Measurements from ENCODE around the gene ASB10. TPM values are rescaled to one million over a fixed set of nuclear protein-coding genes. Genes with fewer than 3 reads are reported as not detected.

The ASB10 gene, protein sequence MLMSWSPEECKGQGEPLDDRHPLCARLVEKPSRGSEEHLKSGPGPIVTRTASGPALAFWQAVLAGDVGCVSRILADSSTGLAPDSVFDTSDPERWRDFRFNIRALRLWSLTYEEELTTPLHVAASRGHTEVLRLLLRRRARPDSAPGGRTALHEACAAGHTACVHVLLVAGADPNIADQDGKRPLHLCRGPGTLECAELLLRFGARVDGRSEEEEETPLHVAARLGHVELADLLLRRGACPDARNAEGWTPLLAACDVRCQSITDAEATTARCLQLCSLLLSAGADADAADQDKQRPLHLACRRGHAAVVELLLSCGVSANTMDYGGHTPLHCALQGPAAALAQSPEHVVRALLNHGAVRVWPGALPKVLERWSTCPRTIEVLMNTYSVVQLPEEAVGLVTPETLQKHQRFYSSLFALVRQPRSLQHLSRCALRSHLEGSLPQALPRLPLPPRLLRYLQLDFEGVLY
- 46.1 TPM for total RNA-seq
- long read RNA-seq, transcript ASB10-202 (6 exons, 1,738 nt), result major isoform, 59 of 129 reads
- long read RNA-seq, transcript ASB10-204 (6 exons, 1,694 nt), result minor isoform, 39 of 129 reads
- long read RNA-seq, partial matches to known transcripts, result 20 of 129 reads
- long read RNA-seq, other reads (novel, unspliced or antisense), result 11 of 129 reads

DNA sequence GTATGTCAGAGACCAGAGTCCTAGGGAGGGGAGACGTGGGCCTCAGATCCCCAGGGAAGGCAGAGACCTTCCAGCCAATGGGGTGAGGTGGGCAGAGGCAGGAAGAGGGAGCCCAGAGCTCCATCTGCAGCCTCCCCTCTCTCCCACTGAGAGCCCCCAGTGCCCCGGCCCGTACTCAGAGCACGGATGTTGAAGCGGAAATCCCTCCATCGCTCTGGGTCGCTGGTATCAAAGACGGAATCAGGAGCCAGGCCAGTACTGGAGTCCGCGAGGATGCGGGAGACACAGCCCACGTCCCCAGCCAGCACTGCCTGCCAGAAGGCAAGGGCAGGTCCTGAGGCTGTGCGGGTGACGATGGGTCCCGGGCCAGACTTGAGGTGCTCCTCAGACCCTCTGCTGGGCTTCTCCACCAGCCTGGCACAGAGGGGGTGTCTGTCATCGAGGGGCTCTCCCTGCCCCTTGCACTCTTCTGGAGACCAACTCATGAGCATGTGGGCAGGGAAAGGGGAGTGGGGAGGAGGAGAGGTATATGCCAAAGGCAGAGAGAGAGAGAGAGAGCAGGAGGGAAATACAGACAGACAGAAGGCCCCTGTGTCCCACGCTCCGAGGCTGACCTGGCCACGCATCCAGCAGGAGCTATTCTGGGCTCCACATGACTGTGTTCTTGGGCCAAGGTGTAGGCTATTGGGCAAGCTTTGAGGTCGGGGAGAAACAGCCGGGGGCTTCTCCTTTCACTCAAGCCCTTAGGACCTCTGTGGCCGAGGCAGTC, at the start of gene ASB10:
ASB10 (minus strand) TSS at position 611 of the 769 bp plus-strand sequence; CDS start at position 491, 120 bp downstream.
- peak; percentile 88 for ATAC-seq
- intact Hi-C loops (cut with micrococcal nuclease), result no loop called here
- DNase-seq, result peak; percentile 73

DNA sequence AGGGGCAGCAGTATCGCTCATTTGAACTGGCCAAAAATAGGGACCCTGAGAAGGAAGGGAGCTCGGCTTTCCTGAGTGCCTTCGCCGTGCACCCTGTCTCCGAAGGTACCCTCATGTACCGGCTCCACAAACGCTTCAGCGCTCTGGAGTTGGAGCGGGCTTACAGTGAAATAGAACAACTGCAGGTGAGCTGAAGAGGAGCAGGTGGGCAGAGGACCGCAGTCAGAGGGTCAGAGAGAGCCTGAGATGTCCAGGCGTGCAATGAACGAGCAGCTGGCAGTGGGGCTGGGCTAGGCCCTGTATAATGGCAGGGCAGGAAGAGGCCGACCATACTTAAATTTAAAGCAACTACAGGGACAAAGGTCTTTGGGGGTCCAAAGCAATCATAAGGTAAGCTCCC, 49.4 kb upstream of the ASB10 start:
- ATAC-seq, result no peak
- intact Hi-C loops (cut with micrococcal nuclease), result no loop called here
- DNase-seq, result no peak

DNA sequence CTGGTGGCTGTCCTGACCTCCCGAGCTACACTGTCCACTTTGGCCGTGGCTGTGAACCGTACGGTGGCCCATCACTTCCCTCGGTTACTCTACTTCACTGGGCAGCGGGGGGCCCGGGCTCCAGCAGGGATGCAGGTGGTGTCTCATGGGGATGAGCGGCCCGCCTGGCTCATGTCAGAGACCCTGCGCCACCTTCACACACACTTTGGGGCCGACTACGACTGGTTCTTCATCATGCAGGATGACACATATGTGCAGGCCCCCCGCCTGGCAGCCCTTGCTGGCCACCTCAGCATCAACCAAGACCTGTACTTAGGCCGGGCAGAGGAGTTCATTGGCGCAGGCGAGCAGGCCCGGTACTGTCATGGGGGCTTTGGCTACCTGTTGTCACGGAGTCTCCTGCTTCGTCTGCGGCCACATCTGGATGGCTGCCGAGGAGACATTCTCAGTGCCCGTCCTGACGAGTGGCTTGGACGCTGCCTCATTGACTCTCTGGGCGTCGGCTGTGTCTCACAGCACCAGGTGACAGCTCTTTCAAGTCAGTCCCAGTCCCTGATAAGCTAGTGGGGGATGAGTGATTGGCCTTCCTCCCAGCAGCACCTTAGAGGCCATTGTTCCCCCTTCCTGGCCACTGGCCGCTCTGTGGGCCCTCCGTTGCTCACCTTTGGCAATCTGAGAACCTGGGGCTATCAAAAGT, 48.2 kb upstream of the ASB10 start:
- DNase-seq (no peak), ATAC-seq (no peak)
- intact Hi-C loops (cut with micrococcal nuclease), result no loop called here

DNA sequence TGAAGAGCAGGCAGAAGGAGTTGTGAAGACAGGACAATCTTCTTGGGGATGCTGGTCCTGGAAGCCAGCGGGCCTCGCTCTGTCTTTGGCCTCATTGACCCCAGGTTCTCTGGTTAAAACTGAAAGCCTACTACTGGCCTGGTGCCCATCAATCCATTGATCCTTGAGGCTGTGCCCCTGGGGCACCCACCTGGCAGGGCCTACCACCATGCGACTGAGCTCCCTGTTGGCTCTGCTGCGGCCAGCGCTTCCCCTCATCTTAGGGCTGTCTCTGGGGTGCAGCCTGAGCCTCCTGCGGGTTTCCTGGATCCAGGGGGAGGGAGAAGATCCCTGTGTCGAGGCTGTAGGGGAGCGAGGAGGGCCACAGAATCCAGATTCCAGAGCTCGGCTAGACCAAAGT, 46.8 kb upstream of the ASB10 start:
- intact Hi-C loops (cut with micrococcal nuclease), result no loop called here
- no peak for DNase-seq
- no peak for ATAC-seq

DNA sequence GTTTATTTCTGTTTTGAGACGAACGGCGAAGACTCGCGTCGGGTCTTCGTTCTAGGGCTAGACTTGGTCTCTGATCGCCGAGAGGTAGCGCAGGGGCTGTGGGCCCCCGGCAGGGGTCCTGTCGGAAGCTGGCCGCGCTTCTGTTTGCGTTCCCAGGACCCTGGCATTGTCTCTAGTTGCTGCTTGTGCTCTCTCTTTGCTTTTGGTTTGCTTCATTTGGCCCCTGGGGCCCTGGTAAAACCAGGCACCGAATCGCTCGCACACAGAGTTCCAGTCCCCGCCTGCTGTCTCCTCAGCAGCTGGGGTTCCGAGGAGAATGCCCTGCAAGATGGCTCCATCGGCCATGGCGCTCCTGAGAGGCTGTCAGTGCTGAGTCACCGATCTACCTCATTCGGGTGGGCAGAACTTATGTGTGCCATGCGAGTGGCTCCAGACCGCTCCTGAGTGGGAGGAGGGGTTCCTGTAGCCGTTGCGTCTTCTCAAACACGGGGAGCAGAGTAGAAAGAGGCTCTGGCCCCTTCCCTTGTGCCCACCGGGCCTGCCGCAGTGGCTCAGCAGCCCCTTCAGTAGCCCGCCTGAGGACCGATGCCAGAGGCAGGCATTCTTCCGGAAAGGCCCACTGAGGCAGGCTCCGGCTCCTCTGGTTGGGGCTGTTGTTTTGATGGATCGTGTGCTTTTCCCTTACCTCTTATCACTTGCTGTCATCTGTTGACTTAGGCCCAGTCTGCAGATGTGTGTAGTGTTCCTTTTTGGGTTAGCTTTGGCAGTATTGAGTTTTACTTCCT, 46.1 kb upstream of the ASB10 start:
- intact Hi-C loops (cut with micrococcal nuclease), result no loop called here
- DNase-seq (peak; percentile 52), ATAC-seq (peak; percentile 29)

DNA sequence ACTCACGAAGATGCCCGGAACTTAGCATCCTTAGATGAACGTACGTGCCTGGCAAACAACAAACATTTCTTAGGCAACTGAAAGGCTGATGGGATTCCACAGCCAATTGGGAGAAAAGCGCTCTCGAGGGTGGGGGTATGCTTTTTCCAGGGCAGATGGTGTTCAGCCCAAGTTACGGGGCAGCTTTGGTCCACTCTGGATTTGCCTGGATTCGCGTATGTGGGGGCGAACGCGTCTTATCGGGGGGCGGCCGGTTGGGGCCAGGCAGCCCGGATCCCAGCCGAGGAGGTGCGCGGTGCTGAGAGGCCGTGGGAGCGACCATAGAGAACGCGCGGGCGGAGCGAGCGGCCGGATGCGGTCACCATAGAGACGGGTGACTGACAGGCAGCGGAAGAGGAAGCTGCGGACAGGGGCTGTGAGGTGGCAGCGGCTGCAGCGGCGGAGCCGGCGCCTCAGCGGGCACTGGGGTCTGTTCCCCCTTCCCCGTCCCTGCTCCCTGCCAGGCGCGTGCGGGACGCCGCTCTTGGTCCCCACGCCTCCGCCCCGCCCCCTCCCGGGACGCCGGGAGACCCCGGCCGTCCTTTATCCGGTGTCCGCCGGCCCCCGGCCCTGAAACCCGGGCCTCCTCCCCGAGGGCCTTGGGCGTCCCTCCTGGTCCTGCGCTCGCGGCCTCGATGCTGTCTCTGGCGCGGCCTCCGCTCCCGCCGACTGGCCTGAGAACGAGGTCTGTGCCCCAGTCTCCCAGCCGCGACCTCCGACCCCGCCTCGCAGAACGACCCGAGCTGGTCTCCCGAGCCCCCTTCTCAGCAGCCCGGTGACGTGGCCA, 45.3 kb upstream of the ASB10 start, which contains the start of gene CHPF2:
CHPF2 (plus strand) TSS at position 393 of the 826 bp plus-strand sequence. CDS start 1,529 bp downstream, outside the sequence.
- DNase-seq (peak; percentile 95), ATAC-seq (peak; percentile 95)
- intact Hi-C loops (cut with micrococcal nuclease), result no loop called here

DNA sequence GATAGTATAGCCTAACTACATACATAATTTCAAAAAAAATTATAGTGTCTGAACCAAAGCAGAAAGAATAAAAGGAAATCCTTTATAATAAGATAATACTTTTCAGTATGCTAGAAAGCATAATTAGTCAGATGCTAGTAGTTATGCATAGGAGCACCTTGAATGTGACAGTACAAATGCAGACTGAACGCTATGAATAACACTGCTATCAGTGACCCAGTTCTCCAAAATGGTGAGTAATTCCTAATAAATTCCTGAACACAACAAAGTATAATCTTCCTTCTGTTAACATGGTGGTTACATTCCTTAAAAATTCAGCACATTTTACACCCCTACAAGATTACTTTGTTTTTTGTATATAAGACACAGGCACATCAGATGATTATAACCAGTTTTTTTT, 44.0 kb upstream of the ASB10 start:
- no peak for ATAC-seq
- intact Hi-C loops (cut with micrococcal nuclease), result no loop called here
- DNase-seq, result no peak

DNA sequence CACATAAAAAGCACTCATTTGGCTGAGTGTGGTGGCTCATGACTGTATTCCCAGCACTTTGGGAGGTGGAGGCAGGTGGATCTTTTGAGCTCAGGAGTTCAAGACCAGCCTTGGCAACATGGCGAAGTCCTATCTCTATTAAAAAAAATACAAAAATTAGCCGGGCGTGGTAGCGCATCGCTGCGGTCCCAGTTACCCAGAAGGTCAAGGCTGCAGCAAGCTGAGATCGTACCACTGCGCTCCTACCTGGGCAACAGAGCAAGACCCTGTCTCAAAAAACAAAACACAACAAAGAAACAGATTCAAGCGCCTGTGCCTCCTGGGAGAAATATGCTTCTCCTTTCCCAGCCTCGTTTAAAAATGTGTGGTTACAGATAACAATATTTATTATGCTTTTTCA, 42.2 kb upstream of the ASB10 start:
- intact Hi-C loops (cut with micrococcal nuclease), result no loop called here
- no peak for DNase-seq
- ATAC-seq, result no peak

DNA sequence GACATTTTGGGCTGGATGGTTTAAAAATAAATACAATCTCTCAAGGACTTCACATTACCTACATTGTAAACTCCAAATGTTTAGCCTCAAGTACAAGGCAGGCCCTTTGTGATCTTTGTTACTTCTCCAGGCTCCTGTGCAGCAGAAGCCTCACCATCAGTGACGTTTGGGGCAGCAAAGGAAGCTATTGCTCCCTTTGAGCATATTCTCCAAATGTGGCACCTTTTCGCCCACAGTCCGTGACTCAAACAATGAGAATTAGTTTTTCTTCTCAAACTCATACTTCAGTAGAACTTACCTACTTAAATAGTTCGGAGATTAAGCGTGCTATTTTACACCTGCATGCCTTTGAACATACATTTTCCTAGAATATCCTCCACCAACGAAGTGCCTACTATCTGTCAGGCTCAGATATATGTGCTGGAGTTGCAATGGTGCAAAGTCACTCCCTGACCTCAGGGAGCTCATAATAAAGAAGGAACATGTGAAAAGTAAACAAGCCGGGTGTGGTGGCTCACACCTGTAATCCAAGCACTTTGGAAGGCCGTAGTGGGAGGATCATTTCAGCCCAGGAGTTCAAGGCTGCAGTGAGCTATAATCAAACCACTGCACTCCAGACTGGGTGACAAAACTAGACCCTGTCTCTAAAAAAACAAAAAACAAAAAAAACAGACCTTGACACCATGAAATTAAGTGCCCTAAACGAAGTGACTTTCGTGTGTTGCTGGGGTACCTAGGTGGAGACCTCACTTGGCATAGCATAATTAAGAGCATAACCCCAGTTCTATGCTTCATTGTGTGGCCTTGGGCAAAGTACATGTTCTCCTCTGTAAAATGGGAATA, 41.2 kb upstream of the ASB10 start:
- intact Hi-C loops (cut with micrococcal nuclease), result no loop called here
- DNase-seq (no peak), ATAC-seq (no peak)

DNA sequence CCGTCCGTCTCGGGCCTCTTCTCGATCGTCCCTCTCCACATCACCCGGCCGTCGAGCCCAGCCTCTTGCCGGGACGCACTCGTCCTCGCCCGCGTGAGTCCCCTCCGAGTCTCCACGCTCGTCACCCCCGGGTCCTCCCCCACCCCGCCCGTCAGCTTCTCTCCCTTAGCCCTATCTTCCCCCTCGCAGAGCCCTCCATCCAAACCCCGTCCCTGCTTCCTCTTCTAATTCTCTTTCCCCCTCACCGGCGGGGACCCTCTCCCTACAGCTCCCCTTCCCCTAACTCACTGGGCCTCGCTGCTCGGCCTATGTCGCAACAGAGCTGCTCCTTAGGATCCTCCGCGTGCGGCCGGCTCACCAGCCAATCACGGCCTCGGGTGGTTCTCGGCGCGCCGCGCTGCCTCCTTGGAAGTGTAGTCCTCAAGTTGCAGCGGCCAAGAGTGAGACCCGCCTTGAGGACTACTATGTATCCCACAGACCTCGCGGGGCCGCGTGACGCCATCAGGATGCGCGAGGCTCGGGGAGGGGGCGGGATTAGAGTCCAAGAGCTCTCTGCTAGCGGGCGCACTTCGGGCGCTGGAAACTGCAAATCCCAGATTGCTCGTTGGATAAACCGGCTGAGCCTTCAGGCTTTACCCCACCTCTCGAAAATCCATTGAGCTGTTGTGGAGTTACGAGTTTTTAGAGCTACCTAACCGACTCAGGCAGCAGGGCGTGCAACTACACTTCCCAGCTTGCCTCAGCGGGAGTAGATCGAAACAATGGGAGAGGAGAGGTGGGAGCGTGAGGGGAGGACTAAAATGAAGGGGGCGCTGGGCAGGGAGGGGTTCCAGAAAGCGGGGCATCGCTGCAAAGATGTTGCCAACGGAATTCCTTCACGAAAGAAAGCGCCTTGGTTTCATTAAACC, 40.1 kb upstream of the ASB10 start, which contains the start of gene ABCF2:
ABCF2 (minus strand) TSS at position 331 of the 908 bp plus-strand sequence. CDS start 747 bp downstream, outside the sequence.
- DNase-seq (peak; percentile 99), ATAC-seq (peak; percentile 99)
- intact Hi-C loops (cut with micrococcal nuclease), result no loop called here

DNA sequence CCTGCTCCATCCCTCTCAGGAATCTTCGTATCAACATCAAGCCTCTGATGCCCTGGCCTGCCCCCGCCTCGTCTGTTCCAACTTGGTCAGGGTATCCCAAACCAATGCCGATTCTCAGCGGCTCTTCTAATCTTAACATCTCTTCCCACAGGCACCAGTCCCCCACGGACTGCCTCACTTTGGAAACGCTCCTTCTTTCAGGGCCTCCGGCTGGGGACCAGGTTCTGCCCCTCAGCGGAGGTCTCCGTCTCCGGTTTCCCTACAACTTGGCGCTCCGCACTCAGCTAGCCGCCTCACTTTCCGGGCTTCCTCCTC, 39.5 kb upstream of the ASB10 start:
- ATAC-seq, result no peak
- DNase-seq, result no peak
- intact Hi-C loops (cut with micrococcal nuclease), result no loop called here

DNA sequence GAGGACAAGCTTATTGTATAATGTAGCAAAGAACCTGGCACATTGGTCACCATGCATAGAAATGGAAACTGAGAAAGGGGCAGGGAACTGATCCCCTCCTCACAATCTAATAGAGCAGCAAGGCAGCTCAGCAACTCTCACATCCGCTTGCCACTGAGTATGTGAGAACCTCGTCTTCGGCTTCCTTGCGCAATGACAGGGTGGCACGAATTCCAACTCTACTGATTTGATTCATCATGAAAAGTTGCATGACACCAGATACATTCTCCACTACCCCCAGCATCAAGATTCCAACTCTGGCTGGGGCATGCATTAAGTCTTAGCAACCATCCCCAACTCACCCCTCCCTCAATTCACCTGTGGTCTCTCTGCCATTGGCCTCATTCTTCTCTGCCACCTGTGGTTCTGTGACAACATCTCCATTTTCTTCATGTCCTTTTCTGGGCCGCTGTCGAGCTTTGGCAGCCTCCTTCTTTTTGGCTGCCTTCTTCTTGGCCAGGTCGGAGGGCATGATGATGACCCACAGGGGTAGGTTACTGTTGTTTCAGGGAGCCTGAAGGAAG, 39.0 kb upstream of the ASB10 start:
- intact Hi-C loops (cut with micrococcal nuclease), result no loop called here
- no peak for DNase-seq
- no peak for ATAC-seq

DNA sequence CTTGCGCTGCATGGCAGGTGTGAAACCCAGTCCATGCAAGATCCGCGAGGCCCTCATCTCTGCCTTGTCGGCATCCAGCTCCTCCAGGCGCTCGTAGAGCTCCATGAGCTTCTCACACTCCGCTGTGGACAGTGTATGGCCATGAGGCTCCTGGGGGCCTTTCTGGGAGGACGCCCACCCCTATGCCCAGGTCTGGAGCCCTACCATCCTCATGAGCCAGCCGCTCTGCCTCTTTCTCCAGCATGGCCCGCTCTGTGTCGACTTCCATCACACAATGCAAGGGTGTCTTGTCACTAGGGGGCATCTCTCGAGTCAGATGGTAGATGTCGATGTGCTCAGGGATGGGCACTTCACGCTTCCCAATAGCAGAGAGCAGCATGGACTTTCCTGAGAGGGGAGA, 36.7 kb upstream of the ASB10 start:
- intact Hi-C loops (cut with micrococcal nuclease), result no loop called here
- no peak for ATAC-seq
- DNase-seq, result no peak

DNA sequence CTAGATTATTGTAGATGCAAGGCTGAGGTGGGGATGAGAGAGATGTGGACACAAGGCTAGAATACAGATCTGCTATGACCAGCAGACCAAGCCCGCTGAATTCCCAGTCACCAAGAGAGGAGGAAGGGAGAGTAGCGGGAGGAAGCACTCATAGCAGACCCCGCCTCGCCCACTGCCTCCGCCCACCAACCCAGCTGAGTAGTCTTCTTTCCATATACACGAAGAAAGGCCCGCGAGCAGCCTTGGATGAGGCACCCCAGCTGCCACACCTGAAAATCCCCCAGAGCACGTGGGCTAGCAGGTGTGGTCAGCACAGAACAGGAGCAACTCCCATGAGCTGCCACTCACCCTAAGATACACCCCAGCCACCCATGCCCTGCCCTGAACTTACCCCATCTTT, 31.1 kb upstream of the ASB10 start:
- DNase-seq (no peak), ATAC-seq (no peak)
- intact Hi-C loops (cut with micrococcal nuclease), result no loop called here

DNA sequence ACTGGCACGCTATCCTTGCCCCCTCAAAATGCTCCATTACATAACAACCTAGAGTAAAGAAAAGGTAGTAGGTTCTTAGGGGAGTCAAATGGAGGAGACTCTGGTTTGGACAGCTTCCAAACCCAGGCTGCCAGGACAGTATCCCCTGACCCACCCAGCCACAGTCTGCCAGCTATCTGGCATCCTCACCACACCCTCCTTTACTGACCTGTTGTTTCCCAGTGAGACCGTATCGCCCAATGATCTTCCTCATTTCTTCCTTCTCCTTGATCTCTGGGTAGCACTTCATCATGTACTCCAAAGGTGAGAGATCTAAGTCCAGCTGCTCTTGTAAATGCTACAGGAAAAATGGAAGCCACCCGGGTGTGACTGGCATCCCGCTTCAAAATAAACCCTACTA, 28.3 kb upstream of the ASB10 start:
- intact Hi-C loops (cut with micrococcal nuclease), result no loop called here
- no peak for DNase-seq
- ATAC-seq, result no peak

DNA sequence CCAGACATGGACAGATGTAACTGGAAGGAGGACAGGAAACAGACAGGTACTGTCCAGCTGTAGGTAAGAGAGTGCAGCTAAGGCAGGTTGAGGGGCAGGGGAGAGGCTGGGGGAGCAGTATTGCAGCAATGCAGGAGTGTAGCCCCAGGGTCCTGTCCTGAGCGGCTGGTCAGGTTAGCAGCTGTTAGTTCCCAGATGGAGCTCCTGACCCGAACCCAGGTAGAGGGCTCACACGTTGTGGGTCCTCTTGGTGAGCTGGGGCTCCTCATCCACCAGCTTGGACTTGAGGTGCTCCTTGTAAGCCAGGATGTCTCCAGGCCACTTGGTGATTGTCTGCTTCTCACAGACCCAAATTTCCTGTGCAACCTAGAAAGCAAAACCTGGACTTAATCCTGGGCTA, 26.8 kb upstream of the ASB10 start:
- no peak for DNase-seq
- intact Hi-C loops (cut with micrococcal nuclease), result no loop called here
- no peak for ATAC-seq

Measured in left ventricle myocardium superior (tissue), 1 donor.